Measurements from ENCODE around the gene CDC45. TPM values are rescaled to one million over a fixed set of nuclear protein-coding genes. Genes with fewer than 3 reads are reported as not detected.

Gene CDC45
- total RNA-seq, 1 donor from 2014 or later: 6.0 TPM

- no peak for DNase-seq
Observed at GRCh38 chr22:19565382-19566278, 85.9 kb downstream of the CDC45 start.

- no peak for DNase-seq
Observed at GRCh38 chr22:19566279-19567156, 86.8 kb downstream of the CDC45 start.

GRCh38 chr22:19567157-19568009 lies 87.7 kb downstream of the CDC45 start:
- DNase-seq: no peak

- DNase-seq: no peak
Observed at GRCh38 chr22:19568337-19569275, 88.9 kb downstream of the CDC45 start.

GRCh38 chr22:19569276-19569640 lies 89.5 kb downstream of the CDC45 start:
- no peak for DNase-seq

- no peak for DNase-seq
Observed at GRCh38 chr22:19569976-19570375, 90.3 kb downstream of the CDC45 start.

Other genes with a start within 250 kb of the CDC45 start
- gene CLTCL1, start 188.2 kb upstream of the CDC45 start, total RNA-seq: 12.3 TPM
- 10.5 TPM for gene HIRA, start 48.2 kb upstream of the CDC45 start, total RNA-seq
- 13.9 TPM for gene MRPL40, start 47.4 kb upstream of the CDC45 start, total RNA-seq
- 27.1 TPM for gene C22orf39, start 32.2 kb upstream of the CDC45 start, total RNA-seq
- 21.2 TPM for gene UFD1, start 727 bp upstream of the CDC45 start, total RNA-seq
- gene CLDN5, start 44.5 kb downstream of the CDC45 start, total RNA-seq: 47.5 TPM
- gene SEPTIN5, start 234.6 kb downstream of the CDC45 start, total RNA-seq: 33.7 TPM
- 2.0 TPM for gene GP1BB, start 243.6 kb downstream of the CDC45 start, total RNA-seq

Data from skin of body (tissue), 2 donors.